B cell (primary cell): Measurements from ENCODE around the gene WDR82. TPM values are rescaled to one million over a fixed set of nuclear protein-coding genes. Genes with fewer than 3 reads are reported as not detected.
A peak's percentile ranks its signal among the peaks of the same experiment; 100 is the strongest.

Source experiments
- ATAC-seq: fragments of 200-7000 bp; cut with Tn5 transposase; one replicate; pipeline ENCODE4 v1.10.0; 2021; ENCODE audit warnings: low read depth, mild to moderate bottlenecking, moderate number of reproducible peaks, moderate library complexity
- CTCF ChIA-PET: fragments of 350-600 bp; sonication (Branson Sonifier 250); formaldehyde crosslinking; loops from one replicate; lab custom pipeline; 2021; ENCODE audit warnings: antibody characterized with exemption, inconsistent platforms; lab: Charles Lee
- POLR2A ChIA-PET: fragments of 350-600 bp; sonication (Branson Sonifier 250); formaldehyde crosslinking; loops from one replicate; lab custom pipeline; 2021; ENCODE audit warnings: antibody characterized with exemption; lab: Charles Lee
- DNase-seq: peaks from one replicate; pipeline ENCODE4 v3.0.0; 2013
- H2AFZ ChIP-seq: 2 replicates; pipeline ENCODE4 v1.6.1; 2012; ENCODE audit warnings: mild to moderate bottlenecking, low read depth, low read length; ENCODE audit not compliant: insufficient read depth, poor library complexity, severe bottlenecking
- H3K27ac ChIP-seq, 2 donors: 1 replicate in 1 of 2; 2 replicates in 1 of 2; pipeline ENCODE4 v1.5.1; 2012 to 2013; ENCODE audit warnings: low read length in 2 of 2, mild to moderate bottlenecking in 2 of 2, moderate library complexity in 1 of 2
- H3K27me3 ChIP-seq, 4 experiments: fragments of 200-600 bp in 1 of 4; sonication (generic) in 1 of 4; replicated peaks in 1 of 4; 1 replicate in 2 of 4; 2 replicates in 2 of 4; pipeline versions ENCODE4 v1.6.1 to v1.7.0; 2013 to 2016; ENCODE audit warnings: low read length in 3 of 4, mild to moderate bottlenecking in 2 of 4, mixed read lengths in 1 of 4, moderate library complexity in 1 of 4; ENCODE audit not compliant: insufficient read depth in 4 of 4, control insufficient read depth in 3 of 4; ENCODE audit errors: control extremely low read depth in 1 of 4
- H3K36me3 ChIP-seq, 2 experiments: replicated peaks in 1 of 2; 1 replicate in 1 of 2; 2 replicates in 1 of 2; pipeline versions ENCODE4 v1.6.1 to v1.7.1; 2013; ENCODE audit warnings: low read length in 1 of 2; ENCODE audit not compliant: insufficient read depth in 2 of 2, control insufficient read depth in 1 of 2; ENCODE audit errors: control extremely low read depth in 1 of 2, extremely low read depth in 1 of 2
- H3K4me1 ChIP-seq, 2 donors: fragments of 200-600 bp in 1 of 2; sonication (generic) in 1 of 2; 1 replicate in 1 of 2; 2 replicates in 1 of 2; pipeline versions ENCODE4 v1.5.1 to v1.6.1; 2013 to 2017; ENCODE audit warnings: low read length in 2 of 2; ENCODE audit not compliant: control insufficient read depth in 2 of 2, insufficient read depth in 2 of 2
- H3K4me2 ChIP-seq: replicated peaks from 2 replicates; pipeline ENCODE3; 2012; ENCODE audit warnings: mild to moderate bottlenecking, low read depth, low read length; ENCODE audit not compliant: poor library complexity, severe bottlenecking
- H3K4me3 ChIP-seq, 5 experiments: fragments of 200-600 bp in 1 of 5; sonication (generic) in 1 of 5; 1 replicate in 3 of 5; 2 replicates in 2 of 5; pipeline versions ENCODE4 v1.5.1 to v1.7.0; 2011 to 2016; ENCODE audit warnings: low read length in 4 of 5, mild to moderate bottlenecking in 4 of 5, low read depth in 2 of 5, control low read depth in 1 of 5, moderate library complexity in 1 of 5; ENCODE audit not compliant: insufficient read depth in 1 of 5; ENCODE audit errors: control extremely low read depth in 1 of 5, extremely low read depth in 1 of 5
- H3K79me2 ChIP-seq: fragments of 200-600 bp; sonication (generic); one replicate; pipeline ENCODE4 v1.6.0; 2016; ENCODE audit warnings: low read length; ENCODE audit not compliant: control insufficient read depth, insufficient read depth
- H3K9ac ChIP-seq: fragments of 200-600 bp; sonication (generic); 2 replicates; pipeline ENCODE4 v1.6.1; 2017; ENCODE audit warnings: mild to moderate bottlenecking, low read length, moderate library complexity
- H3K9me3 ChIP-seq, 3 donors: one replicate each; pipeline versions ENCODE4 v1.6.1 to v1.7.1; 2013; ENCODE audit warnings: low read length in 2 of 3; ENCODE audit not compliant: control insufficient read depth in 2 of 3, insufficient read depth in 1 of 3; ENCODE audit errors: control extremely low read depth in 1 of 3
- H4K20me1 ChIP-seq: 2 replicates; pipeline ENCODE4 v1.6.0; 2012; ENCODE audit warnings: mild to moderate bottlenecking, low read length; ENCODE audit not compliant: insufficient read depth, control insufficient read depth, poor library complexity, severe bottlenecking
- H3K27ac Mint-ChIP-seq: one replicate; pipeline ENCODE4 v1.8.0; 2021; ENCODE audit warnings: mixed read lengths
- H3K27me3 Mint-ChIP-seq: one replicate; pipeline ENCODE4 v1.8.0; 2021; ENCODE audit warnings: mixed read lengths
- H3K4me1 Mint-ChIP-seq: one replicate; pipeline ENCODE4 v1.8.0; 2021; ENCODE audit warnings: mixed read lengths
- H3K4me3 Mint-ChIP-seq: one replicate; pipeline ENCODE4 v1.8.0; 2021; ENCODE audit warnings: mixed read lengths
- H3K9me3 Mint-ChIP-seq: one replicate; pipeline ENCODE4 v1.8.0; 2022; ENCODE audit warnings: mixed read lengths; ENCODE audit not compliant: insufficient read depth
- EZH2 ChIP-seq: IDR thresholded peaks from 2 replicates; pipeline ENCODE4 v1.6.1; 2012; ENCODE audit warnings: borderline replicate concordance, low read depth, mild to moderate bottlenecking, moderate library complexity, low read length; ENCODE audit not compliant: insufficient read depth, poor library complexity, severe bottlenecking
- WGBS: methylation state at CpG from one replicate; pipeline ENCODE4 v1.1.5; 2013; ENCODE audit warnings: missing lambda C conversion rate; ENCODE audit not compliant: insufficient coverage; 5-methylcytosine and 5-hydroxymethylcytosine counted together
- intact Hi-C: fragments of 100-400 bp; cut with micrococcal nuclease; formaldehyde crosslinking; loops from one replicate; pipeline ENCODE4 v1.10.0; 2022
- polyA plus RNA-seq: library from polyadenylated mRNA; depleted of rRNA; stranded (reverse); fragments of >200 nt; gene quantifications from 2 replicates; pipeline ENCODE4 v1.2.3, GENCODE V29; 2012
- total RNA-seq, 2 donors: library from RNA; stranded (reverse); fragments of 120-200 nt in 1 of 2; gene quantifications; 1 replicate in 1 of 2; 2 replicates in 1 of 2; pipeline versions ENCODE4 v1.2.3 to v1.2.4, GENCODE V29; 2013 to 2022
- TF ChIP-seq, protein P1 (sequence below): fragments of 200-600 bp; IDR thresholded peaks from one replicate; pipeline ENCODE4 v1.8.0; 2022; ENCODE audit warnings: antibody characterized with exemption, mild to moderate bottlenecking

The WDR82 gene
- total and polyA plus RNA-seq, 2 donors (not counting 1 experiment from before 2014, with no cell fraction given) = 27.8 to 101 TPM

DNA sequence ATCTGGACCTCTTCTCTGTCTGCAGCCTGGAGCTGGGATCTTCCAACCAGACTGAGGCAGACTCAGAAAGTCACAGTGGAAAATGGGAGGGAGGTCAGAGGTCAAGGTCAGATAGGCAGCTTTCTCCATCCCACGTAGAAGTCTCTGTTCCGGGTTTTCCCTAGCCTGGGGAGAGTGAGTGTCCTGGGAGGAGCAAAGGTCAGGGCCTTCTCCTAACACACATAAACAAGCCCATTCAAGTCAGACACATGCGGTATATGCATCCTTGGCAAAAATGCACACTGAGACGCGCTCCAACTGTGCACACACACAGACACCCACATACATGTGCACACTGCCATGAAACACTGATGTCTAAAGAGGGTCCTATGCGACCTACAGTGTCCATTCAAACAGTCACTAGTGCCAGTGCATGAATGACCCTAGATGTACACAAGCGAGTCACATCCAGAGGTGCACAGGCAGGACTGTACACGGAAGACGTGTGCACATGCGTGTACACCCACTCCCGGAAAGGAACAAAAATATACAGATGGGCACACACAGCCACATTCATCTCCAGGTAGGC, 40.2 kb downstream of the WDR82 start:
- no peaks in the 10 kb centered on the region for H3K9me3 Mint-ChIP-seq
- no peaks in the 10 kb centered on the region for H3K27me3 ChIP-seq
- ATAC-seq = no peak
- peak overlapping the region in 1 of 2 donors; percentile 27 for H3K27ac ChIP-seq
- H2AFZ ChIP-seq = peak overlapping the region; percentile 94
- H3K27me3 Mint-ChIP-seq = no peaks in the 10 kb centered on the region
- no peak for DNase-seq
- H3K4me1 ChIP-seq = peaks cover 33 to 48% of the 10 kb centered on the region in 2 donors
- H3K9ac ChIP-seq = peak overlapping the region; percentile 83
- peaks cover 58% of the 10 kb centered on the region for H3K4me1 Mint-ChIP-seq
- CTCF ChIA-PET = interaction anchor here (1.0 to 18.5 kb wide), 5 partner anchors 15 to 101 kb away, joined by 6 to 237 read pairs (median 32); partner anchors contain the start of genes TLR9 and WDR82
- WGBS = 9% methylated on average over 9 of the region's 11 CpGs
- H3K27ac Mint-ChIP-seq = peak overlapping the region; percentile 93
- peak overlapping the region; percentile 99 for H3K4me3 Mint-ChIP-seq
- peaks cover 6 to 29% of the 10 kb centered on the region in 2 experiments for H3K36me3 ChIP-seq
- no peaks in the 10 kb centered on the region for H3K9me3 ChIP-seq
- intact Hi-C loops = no loop called here
- H4K20me1 ChIP-seq = peaks cover 47% of the 10 kb centered on the region
- peak overlapping the region; percentile 78 for H3K4me2 ChIP-seq
- TF ChIP-seq, protein P1, sequence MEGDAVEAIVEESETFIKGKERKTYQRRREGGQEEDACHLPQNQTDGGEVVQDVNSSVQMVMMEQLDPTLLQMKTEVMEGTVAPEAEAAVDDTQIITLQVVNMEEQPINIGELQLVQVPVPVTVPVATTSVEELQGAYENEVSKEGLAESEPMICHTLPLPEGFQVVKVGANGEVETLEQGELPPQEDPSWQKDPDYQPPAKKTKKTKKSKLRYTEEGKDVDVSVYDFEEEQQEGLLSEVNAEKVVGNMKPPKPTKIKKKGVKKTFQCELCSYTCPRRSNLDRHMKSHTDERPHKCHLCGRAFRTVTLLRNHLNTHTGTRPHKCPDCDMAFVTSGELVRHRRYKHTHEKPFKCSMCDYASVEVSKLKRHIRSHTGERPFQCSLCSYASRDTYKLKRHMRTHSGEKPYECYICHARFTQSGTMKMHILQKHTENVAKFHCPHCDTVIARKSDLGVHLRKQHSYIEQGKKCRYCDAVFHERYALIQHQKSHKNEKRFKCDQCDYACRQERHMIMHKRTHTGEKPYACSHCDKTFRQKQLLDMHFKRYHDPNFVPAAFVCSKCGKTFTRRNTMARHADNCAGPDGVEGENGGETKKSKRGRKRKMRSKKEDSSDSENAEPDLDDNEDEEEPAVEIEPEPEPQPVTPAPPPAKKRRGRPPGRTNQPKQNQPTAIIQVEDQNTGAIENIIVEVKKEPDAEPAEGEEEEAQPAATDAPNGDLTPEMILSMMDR = no peak
- TF ChIP-seq EZH2 = no peak
- peak overlapping the region; percentile 75 to 99 (median 93) for H3K4me3 ChIP-seq
- H3K79me2 ChIP-seq = peaks cover 72% of the 10 kb centered on the region
- POLR2A ChIA-PET = interaction anchor here (0.6 to 3.1 kb wide), 9 partner anchors 11 to 90 kb away, joined by 3 to 28 read pairs (median 6); partner anchors contain the start of genes TLR9 and WDR82

DNA sequence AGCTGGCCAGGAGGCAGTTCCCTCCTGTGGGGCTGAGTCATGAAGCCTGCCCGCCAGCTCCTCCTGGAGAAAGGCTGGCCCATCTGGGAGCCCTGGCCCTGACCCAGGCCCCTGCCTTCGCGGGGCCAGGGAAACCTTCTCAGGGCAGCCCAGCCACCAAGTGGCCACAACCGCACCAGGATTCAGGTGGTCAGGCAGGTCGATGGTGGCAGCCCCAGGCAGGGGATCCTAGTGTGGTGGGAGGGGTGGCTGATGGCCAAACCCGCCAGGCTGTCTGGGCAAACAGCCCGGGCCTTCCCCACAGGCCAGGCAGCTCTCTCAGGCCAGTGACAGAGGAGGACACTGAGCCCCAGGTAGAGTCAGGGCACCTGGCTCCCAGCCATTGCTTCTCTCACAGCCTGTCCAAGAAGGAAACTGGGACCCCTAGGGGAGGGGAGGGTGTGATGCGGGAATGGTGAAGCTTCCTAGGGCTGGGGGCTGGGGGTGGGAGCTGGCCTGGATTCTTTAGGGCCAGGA, 40.7 kb downstream of the WDR82 start:
- ChIA-PET POLR2A (interaction anchor here (0.5 to 3.1 kb wide), 6 partner anchors 12 to 226 kb away, joined by 3 to 28 read pairs (median 10); partner anchors contain the start of genes TLR9 and WDR82), CTCF (interaction anchor here (1.4 to 18.5 kb wide), 6 partner anchors 15 to 101 kb away, joined by 4 to 237 read pairs (median 19); partner anchors contain the start of gene TLR9)
- peak overlapping the region; percentile 78 for H3K4me2 ChIP-seq
- H3K4me1 ChIP-seq = peaks cover 32 to 53% of the 10 kb centered on the region in 2 donors
- no peaks in the 10 kb centered on the region for H3K27me3 ChIP-seq
- H3K4me3 ChIP-seq = peak overlapping the region; percentile 75 to 99 (median 93)
- no peaks in the 10 kb centered on the region for H3K9me3 ChIP-seq
- peaks cover 6 to 35% of the 10 kb centered on the region in 2 experiments for H3K36me3 ChIP-seq
- peak overlapping the region; percentile 99 for H3K4me3 Mint-ChIP-seq
- H3K79me2 ChIP-seq = peaks cover 78% of the 10 kb centered on the region
- H4K20me1 ChIP-seq = peaks cover 52% of the 10 kb centered on the region
- no peak overlapping the region for H2AFZ ChIP-seq
- peak overlapping the region; percentile 6 for H3K27ac Mint-ChIP-seq
- no peaks in the 10 kb centered on the region for H3K9me3 Mint-ChIP-seq
- TF ChIP-seq EZH2 = no peak
- TF ChIP-seq, protein P1 = no peak
- intact Hi-C loops = no loop called here
- peak overlapping the region; percentile 83 for H3K9ac ChIP-seq
- no peaks in the 10 kb centered on the region for H3K27me3 Mint-ChIP-seq
- H3K4me1 Mint-ChIP-seq = peaks cover 55% of the 10 kb centered on the region
- WGBS = 35% methylated on average over 7 of the region's 8 CpGs
- H3K27ac ChIP-seq = no peak overlapping the region
- ATAC-seq = no peak
- DNase-seq = peak; percentile 14
